GM06990 (cell line): Measurements from ENCODE around the gene ANKRD35.
"Not testable (repeated sequence)": the region's sequence is repeated elsewhere in the genome, so short reads cannot be mapped to it uniquely, and the experiment has no call there.

Source experiments
- DNase-seq: peaks from one replicate; pipeline ENCODE4 v3.0.0-alpha.2; 2011; ENCODE audit not compliant: insufficient read length; ENCODE audit errors: extremely low read depth
- H3K27me3 ChIP-seq: replicated peaks from 2 replicates; pipeline ENCODE4 v1.6.0; 2011; ENCODE audit warnings: low read length; ENCODE audit not compliant: control insufficient read depth, insufficient read depth
- H3K36me3 ChIP-seq: 2 replicates; pipeline ENCODE4 v1.5.1; 2011; ENCODE audit warnings: low read length; ENCODE audit not compliant: control insufficient read depth, insufficient read depth
- H3K4me3 ChIP-seq: replicated peaks from 2 replicates; pipeline ENCODE4 v1.5.1; 2011; ENCODE audit warnings: low read depth, mild to moderate bottlenecking, control low read depth, low read length
- CTCF ChIP-seq: IDR thresholded peaks from 2 replicates; pipeline ENCODE4 v1.5.1; 2011; ENCODE audit warnings: low read length, control low read depth, mild to moderate bottlenecking, inconsistent platforms; ENCODE audit not compliant: insufficient read depth, poor library complexity, severe bottlenecking

Gene ANKRD35

GRCh38 chr1:145845514-145846161 lies 40.0 kb downstream of the ANKRD35 start, which contains the start of gene NUDT17:
NUDT17 (plus strand) TSS chr1:145845630; CDS start chr1:145845641, 11 bp downstream.
- Histone ChIP-seq H3K4me3 (peak within 1 kb of the TSS; percentile 68), H3K27me3 (no peaks in the 10 kb centered on the region), H3K36me3 (peaks cover 17% of the 10 kb centered on the region)
- peak; percentile 85 for DNase-seq
- TF ChIP-seq CTCF, result peak; percentile 99

- no peak for TF ChIP-seq CTCF
- peaks cover 13% of the 10 kb centered on the region for H3K36me3 ChIP-seq
- peak overlapping the region; percentile 68 for H3K4me3 ChIP-seq
- DNase-seq, result no peak
- H3K27me3 ChIP-seq, result no peaks in the 10 kb centered on the region
Measured at GRCh38 chr1:145845144-145845513, 40.5 kb downstream of the ANKRD35 start.

- no peak overlapping the region for H3K4me3 ChIP-seq
- no peak for TF ChIP-seq CTCF
- peaks cover 8% of the 10 kb centered on the region for H3K36me3 ChIP-seq
- DNase-seq, result no peak
- no peaks in the 10 kb centered on the region for H3K27me3 ChIP-seq
Measured at GRCh38 chr1:145843031-145843430, 42.6 kb downstream of the ANKRD35 start.

- DNase-seq, result no peak
- Histone ChIP-seq H3K4me3 (no peak overlapping the region), H3K27me3 (no peaks in the 10 kb centered on the region), H3K36me3 (peaks cover 20% of the 10 kb centered on the region)
- no peak for TF ChIP-seq CTCF
Measured at GRCh38 chr1:145837656-145838055, 48.0 kb downstream of the ANKRD35 start.

- not testable (repeated sequence) for H3K4me3 ChIP-seq, H3K27me3 ChIP-seq, DNase-seq
- H3K36me3 ChIP-seq, result peaks cover 26% of the 10 kb centered on the region
Measured at GRCh38 chr1:145830810-145831209, 54.9 kb downstream of the ANKRD35 start.

- peaks cover 20% of the 10 kb centered on the region for H3K36me3 ChIP-seq
- no peak for TF ChIP-seq CTCF
- no peak overlapping the region for H3K4me3 ChIP-seq
- peak; percentile 42 for DNase-seq
- H3K27me3 ChIP-seq, result no peaks in the 10 kb centered on the region
Measured at GRCh38 chr1:145828367-145829026, 57.2 kb downstream of the ANKRD35 start.
